HG03571 (cell line): Measurements from ENCODE around the gene WASHC4.
"Not testable (repeated sequence)": the region's sequence is repeated elsewhere in the genome, so short reads cannot be mapped to it uniquely, and the experiment has no call there.

Experiments
- ATAC-seq: cut with Tn5 transposase; IDR thresholded peaks from one replicate; pipeline ENCODE4 v1.9.1; 2021; ENCODE audit not compliant: unreplicated experiment

The WASHC4 gene

DNA sequence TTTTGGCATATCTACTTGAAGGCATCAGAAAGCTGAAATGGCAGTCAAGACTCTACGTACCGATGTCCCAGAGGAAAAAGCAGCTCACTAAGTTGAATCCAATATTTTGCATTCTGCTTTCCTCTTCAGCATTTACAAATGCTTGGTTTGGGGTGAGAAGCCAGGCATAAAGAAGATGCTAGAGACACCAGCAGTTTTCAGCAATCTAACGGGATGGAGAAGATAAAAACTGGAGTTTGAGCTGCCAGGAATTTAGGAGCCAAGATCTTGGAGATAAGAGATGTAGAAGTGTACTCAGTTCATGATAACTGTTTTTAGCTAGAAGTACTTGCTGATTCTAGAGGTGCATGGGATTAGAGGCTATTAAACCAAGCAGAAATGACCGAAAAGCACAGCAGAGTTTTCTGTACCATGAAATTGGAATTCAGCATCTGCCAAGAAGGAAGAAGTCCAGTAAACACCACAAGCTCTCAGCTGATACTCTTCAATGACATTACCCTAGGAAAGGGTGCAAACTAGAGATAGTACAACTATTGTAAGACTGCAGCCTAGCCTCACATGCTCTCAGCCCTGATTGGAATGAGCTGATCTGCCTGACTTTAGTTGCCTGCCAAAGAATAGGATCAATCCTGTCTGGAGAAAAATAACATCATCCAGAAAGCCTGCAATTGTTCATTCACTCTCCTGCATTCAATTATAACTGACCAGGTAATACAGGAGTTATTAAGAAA is 15.9 kb upstream of the WASHC4 start:
- no peak for ATAC-seq

DNA sequence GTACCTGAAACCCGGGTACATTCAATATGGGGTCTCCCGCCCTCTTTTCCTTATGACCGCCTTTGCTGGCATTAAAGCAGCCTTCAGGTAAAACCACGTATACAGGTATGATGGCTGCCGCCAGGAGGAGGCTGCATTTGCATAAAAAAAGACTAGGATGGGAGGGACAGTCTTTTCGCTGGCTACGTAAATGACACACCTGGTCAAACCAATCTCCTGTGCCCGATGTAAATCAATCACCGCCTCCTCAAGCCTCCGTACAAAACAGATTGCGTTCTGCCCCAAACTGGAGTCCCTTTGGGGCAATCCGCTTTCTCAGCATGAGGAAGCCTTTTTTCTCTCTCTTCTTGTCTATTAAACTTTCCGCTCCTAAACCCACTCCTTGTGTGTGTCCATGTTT is 15.2 kb upstream of the WASHC4 start:
- no peak for ATAC-seq

DNA sequence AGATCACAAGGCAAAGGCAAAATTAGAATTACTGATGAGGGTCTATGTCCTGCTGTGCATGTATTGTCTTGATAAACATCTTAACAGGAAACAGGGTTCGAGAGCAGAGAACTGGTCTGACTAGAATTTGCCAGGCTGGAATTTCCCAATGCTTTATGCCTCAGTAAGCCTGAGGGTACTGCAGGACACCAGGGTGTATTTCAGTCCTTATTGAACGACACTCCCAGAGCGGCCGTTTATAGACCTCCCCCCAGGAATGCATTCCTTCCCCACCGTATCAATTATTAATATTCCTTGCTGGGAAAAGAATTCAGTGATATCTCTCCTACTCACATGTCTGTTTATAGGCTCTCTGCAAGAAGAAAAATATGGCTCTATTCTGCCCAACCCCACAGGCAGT is 12.2 kb upstream of the WASHC4 start:
- not testable (repeated sequence) for ATAC-seq

DNA sequence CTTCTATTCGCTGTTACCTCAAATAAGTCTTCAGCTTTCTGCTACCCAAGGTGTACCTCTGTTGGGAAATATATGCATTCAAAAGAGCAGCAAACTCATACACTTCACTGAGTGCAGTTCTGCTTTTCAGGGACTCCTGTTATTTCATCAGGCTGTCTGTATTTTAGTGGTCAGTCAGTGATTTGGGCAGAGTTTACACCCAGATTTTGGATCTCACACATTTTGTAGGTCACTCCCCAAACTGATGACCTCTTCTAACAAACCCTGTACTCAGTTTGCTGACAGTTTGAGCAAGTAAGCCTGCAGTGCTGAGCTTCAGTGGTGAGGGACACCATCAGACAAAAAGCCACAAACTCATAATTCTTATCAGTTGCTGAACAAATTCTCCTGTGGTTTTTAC is 8.2 kb upstream of the WASHC4 start:
- no peak for ATAC-seq

DNA sequence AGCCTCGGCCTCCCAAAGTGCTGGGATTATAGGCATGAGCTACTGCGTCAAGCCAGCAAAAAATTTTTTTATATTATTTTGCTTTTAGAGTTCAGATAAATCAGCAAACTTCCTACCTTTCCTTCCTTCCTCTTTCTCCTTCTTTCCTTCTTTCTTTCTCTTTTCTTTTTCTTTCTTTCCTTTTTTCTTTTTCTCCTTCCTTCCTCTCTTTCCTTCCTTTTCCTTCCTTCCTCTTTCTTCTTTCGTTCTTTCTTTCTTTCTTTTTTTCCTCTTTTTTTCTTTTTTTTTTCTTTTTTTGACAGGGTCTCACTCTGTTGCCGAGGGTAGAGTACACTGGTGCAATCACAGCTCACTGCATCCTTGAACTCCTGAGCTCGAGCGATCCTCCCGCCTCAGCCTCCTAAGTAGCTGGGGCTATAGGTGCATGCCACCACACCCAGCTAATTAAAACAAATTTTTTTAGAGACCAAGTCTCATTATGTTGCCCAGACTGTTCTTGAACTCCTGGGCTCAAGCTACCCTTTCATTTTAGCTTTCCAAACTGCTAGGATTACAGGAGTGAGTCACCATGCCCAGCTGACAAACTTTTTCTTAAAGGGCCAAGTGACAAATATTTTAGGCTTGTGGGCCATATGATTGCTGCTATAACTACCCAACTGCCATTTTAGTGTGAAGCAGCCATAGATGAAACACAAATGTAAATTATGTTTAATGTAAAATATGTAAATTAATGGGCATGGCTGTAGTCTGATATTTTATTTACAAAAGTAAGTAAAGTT is 7.1 kb upstream of the WASHC4 start:
- no peak for ATAC-seq

DNA sequence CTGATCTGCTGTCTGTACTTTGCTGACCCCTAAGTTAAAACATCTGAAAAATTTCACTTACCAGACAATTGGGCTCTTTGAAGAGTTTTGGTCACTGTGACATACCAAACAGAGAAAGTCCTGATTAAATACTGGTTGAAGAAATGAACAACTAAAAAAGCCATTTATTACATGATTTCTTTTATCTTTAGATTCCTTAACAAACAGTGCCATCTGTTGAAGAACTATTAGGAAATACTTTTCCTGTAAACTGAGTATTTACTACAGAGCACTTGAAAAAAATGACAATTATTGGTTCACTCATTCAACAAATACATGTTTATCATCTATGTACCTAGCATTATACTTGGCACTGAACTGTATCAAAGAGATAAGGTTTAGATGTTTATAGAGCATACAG is 6.5 kb upstream of the WASHC4 start:
- no peak for ATAC-seq

DNA sequence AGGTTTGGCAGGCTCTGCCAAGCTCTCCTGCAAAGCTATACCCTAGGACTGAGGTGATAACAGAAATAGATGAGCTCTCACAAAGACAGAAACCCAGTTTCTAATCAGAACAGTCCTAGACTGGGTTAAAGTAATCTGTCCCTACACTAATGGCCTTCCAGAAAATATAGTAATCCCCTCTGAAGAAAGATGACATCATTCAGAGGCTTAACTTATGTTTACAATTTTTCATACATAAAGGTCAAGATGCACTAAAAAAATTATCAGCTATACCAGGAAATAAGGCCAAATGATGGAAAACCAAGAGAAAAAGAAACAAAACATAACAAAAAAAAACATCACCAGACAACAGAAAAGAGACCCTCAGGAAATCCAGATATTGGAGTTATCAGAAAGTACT is 4.9 kb upstream of the WASHC4 start:
- no peak for ATAC-seq

DNA sequence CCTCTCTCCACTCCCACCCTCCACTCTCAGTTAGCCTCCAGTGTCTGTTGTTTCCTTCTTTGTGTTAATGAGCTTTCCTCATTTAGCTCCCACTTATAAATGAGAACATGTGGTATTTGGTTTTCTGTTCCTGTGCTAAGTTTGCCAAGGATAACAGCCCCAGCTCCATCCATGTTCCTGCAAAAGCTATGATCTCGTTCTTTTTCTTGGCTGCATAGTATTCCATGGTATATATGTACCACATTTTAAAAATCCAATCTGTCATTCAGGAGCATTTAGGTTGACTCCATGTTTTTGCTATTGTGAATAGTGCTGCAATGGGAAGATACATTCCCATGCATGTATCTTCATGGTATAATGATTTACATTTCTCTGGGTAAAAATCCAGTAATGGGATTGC is 2.8 kb upstream of the WASHC4 start:
- ATAC-seq, result no peak

DNA sequence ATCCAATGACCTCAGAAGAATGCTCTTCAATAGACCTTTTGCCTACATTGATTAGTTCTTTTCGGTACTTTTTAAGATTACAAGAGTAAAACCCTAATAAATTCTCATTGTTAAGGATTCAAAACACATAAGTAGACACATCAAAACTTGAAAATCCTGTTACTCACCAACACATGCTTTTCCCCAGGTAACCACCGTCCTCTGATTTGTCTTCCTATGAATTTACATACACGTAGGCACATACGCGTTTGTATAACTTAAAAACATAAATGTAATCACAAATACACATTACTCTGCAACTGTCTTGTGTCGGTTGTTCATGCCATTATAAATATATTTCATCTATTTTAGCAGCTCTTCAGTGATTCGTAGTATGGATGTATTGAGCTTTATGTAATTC is 910 bp upstream of the WASHC4 start:
- ATAC-seq, result no peak

DNA sequence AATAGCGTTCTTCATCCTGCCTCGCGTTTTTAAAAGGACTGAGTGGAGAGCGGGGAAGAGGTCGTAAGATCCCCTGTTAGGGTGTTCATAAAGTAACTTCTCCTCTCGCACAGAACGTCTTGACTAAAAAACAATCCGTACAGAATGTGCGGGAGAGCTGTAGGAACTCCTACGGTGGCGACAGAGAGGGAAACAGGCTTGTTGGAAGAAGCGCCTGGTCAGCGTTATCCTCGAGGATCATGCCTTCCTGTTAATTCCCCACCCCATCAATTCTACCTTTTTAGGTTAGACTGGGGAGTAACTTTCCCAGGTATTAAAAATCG is 399 bp upstream of the WASHC4 start:
- ATAC-seq, result peak; percentile 4

DNA sequence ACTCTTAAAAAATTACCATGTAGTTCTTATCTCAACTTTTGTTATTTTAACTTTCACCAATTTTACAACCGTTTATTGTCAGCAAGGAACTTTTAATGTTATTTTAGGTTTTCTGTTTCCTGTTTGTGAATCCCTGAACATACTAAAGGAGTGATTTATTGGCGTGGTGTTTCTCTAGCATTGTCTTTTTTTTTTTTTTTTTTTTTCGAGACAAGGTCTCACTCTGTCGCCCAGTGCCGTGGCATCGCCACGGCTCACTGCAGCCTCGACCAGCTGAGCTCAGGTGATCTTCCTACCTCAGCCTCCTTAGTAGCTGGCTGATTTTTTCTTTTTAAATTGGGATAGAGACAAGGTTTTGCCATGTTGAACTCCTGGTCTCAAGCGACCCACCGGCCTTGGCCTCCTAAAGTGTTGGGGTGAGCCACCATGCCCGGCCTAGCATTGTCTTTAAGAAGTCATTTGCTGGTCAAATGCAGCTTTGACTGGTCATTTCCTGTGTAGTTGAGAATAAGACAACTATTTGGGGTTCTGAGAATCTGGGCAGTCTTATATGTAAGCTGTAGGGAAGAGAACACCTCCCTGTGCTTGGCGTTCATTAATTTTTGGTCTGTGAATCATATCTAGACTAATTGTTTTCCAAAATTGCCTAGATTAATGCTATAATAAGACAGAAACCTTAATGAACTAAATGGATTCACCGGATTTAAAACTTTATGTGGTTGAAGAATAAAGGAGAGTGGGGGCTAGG is 2.1 kb downstream of the WASHC4 start:
- peak; percentile 51 for ATAC-seq

DNA sequence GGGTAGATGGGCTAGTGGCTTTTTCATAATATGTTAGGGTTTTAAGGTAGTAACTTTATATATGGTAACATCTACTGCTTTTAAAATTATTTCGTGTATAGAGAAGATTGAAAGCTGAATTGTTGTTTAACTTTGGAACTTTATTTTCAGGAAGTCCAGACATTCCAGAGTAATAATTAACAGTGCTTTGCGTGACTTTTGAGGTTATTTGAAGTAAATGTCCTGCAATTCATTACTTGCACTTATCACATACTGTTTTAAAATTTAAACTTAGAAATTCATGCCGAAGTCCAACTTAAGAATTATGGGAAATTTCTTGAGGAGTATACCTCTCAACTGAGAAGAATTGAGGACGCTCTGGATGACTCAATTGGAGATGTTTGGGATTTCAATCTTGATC is 3.3 kb downstream of the WASHC4 start:
- no peak for ATAC-seq

DNA sequence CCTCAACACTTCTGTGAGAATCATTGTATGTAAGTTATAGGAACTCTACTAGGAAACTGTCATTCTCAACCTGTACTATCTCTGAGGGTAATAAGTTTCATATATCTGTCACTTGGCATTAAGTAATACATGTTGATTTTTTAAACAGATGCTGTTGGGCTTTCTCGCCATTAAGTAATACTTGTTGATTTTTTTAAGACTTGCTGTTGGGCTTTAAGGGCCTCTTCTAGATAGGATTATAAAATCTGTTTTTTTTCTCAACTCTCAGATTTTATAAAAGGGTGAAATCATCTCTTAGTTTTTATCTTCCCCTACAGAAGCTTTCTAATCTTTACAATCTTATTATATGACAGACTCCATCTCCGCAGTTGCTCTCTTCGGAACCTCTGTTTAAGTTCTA is 5.6 kb downstream of the WASHC4 start:
- ATAC-seq, result no peak

DNA sequence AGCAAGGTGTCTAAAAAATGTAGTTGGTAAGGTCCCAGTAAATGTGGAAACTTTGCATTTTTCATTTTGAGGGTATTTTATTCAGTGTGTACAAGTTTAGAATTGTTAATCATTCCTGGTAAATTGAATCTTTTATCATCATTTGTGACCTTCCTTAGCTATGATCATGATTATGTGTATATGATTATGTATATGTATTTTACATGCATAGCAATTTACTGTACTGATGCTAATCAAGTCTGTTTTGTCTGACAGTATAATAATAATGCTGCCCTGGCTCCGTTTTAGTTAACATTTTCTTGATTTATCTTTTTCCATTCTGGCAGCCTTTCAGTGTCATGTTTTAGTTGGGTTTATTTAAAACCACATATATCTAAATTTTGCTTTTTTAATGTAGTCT is 9.4 kb downstream of the WASHC4 start:
- no peak for ATAC-seq

DNA sequence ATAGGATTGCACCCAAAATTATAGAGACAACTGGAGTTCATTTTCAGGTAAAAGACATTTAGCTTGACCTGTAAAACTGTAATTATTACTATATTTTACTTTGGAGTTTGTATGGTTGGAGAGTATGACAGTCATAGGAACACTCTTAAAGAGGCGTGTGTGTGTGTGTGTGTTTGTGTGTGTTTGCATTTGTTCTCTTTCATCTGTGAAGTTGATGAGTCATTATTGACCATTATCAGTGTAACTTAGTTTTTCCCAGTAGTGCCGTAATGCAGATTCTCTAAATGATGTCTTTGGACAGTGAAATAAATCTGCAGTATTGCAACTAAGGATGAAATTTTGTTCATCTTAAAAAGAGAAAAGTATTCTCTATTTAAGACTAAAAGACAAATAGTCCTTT is 13.0 kb downstream of the WASHC4 start:
- no peak for ATAC-seq

DNA sequence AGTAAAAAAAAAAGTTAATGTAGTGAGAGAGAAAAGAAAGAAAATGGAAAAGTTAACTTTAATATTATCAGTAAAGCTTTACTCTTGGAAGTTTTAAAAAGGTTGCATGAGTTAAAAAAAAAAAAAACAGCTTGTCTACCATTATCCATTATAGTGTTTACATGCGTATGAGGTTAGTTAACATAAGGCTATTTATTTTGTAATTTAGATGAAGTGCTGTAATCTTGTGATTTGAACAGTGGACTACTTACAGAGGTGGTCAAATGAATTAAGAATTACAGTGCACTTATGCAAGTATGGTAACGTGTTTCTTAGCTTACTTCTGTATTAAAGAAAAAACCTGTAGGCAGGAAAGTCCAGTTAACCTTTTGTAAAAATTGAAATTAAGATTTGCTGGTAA is 30.7 kb downstream of the WASHC4 start:
- no peak for ATAC-seq

DNA sequence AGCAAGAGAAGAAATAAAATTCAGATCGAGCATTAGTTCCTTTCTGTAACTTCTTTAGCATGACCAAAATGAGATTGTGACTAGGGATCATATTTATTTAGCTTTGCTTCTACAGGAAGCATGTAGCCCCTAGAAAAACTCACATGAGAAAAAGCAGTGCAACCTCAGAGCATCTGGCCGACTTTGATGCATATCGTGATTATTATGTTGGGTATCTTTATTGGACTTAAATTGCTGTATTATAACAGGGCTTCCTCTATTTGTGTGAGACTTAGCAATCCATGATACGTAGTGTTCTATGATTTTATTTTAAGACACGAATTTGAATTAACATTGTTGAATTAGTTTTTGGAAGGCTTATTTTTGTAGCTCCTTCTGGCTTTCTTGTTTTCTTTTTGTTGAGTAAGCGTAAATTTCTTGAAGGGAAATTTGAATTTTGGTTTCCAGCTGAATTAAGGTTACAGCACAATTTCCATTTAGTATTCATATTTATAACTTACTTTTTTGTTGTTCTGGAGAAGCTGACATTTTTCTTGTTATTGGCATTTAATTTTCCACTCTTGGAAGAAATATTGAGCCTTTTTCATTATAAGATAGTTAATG is 33.9 kb downstream of the WASHC4 start:
- no peak for ATAC-seq

DNA sequence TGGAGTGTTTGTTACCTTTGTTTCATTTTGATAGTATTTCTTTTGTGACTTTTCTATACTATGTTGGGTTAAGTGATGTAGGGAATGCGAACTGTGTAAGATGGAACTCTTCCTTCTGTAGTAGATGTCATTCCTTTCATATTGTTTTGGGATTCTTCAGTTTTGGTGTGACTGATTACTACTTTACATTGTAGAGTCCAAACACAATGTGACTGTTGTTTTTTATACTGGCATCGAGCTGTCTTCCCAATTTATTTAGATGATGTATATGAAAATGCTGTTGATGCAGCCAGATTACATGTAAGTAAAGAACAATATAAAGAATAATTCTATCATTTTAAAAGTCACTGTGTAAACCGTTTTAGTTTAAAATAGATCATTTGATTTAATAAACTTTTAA is 34.7 kb downstream of the WASHC4 start:
- ATAC-seq, result no peak

DNA sequence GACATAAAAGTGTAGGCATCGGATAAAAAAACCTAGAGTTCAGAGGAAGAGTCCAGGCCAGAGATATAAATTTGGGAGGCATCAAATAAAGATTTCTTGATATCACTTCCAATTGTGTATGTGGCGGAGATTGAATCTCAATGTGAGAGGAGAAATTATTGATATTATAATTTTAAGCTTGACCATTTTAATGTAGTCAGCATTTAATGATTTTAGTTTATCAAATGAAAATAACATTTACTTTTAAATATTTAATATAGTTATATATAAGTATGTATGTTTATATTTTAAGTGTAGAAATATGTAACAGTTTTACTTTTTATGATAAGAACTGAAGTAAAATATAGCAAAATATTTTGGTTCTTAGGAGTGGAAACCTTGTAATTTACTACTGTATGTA is 48.7 kb downstream of the WASHC4 start:
- ATAC-seq, result no peak

DNA sequence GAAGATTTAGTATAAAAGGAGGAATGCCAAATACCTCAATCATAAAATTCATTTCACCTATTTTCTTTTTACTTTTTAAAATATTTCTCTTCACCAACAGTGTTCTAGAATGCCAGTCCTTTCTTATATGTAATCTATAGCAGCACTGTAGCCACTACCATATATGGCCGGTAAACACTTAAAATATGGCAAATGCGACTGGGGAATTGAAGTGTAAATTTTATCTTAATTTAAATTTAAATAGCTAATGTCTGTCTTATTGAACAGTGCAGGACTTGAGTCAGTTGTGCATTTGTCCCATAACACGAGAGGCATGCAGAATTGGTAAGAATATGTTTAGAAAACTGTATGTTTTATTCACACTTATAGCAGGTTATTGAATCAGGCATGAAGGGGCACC is 50.1 kb downstream of the WASHC4 start:
- ATAC-seq, result no peak

DNA sequence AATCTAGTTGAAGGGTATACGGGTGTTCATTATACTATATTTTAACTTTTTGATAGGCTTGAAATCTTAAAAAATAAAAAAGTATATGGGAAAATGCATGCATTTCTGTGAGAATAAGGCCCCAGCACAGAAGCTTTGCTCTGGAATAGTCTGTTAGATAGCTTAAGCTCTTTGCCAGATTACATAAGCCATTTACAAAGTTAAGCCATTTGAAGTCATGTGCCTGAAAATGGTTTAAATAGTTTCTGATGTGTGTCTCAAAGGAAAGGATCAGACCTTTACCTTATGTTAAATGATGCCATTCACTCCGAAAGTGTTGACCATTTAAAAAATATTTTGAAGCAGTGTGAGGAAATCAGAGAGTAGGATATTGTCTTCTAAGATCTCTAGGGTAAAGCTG is 51.3 kb downstream of the WASHC4 start:
- ATAC-seq, result no peak

DNA sequence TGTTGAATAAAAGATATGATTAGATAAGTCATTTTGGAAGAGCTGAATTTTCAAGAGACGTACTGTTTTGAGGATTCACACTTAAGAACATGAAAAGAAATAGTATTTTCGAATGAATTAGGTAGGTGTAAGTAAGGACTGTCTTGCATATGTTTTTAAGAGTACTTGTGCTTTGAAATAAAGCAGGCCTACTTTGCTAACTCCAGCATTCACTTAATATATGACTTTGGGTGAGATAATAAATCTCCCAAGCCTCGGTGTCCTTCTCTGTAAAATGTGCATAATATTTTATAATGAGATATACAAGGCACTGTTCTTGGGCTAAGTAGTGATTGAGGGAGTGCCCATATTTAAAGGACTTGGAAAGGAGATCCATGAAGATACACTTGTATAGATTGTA is 54.6 kb downstream of the WASHC4 start:
- ATAC-seq, result no peak
